Hepatocyte (in vitro differentiated cells): ENCODE measurements around the gene ZCCHC13. TPM values are rescaled to one million over a fixed set of nuclear protein-coding genes. Genes with fewer than 3 reads are reported as not detected.
"Not testable (repeated sequence)": the region's sequence is repeated elsewhere in the genome, so short reads cannot be mapped to it uniquely, and the experiment has no call there.

Experiments
- DNase-seq: peaks from one replicate; pipeline ENCODE4 v3.0.0-alpha.2; 2016; ENCODE audit warnings: low spot score
- H2AFZ ChIP-seq: fragments of 200-600 bp; sonication (generic); 2 replicates; pipeline ENCODE4 v1.6.0; 2016; ENCODE audit warnings: antibody characterized with exemption, mild to moderate bottlenecking
- H3K27ac ChIP-seq: fragments of 200-600 bp; sonication (generic); 2 replicates; pipeline ENCODE4 v1.5.1; 2016; ENCODE audit warnings: mild to moderate bottlenecking
- H3K27me3 ChIP-seq: fragments of 200-600 bp; sonication (generic); 2 replicates; pipeline ENCODE4 v1.6.1; 2016
- H3K36me3 ChIP-seq: fragments of 200-600 bp; sonication (generic); replicated peaks from 2 replicates; pipeline ENCODE4 v1.5.1; 2016; ENCODE audit warnings: low read depth; ENCODE audit not compliant: insufficient read depth
- H3K4me1 ChIP-seq: fragments of 200-600 bp; sonication (generic); 2 replicates; pipeline ENCODE4 v1.5.1; 2016; ENCODE audit warnings: mild to moderate bottlenecking, moderate library complexity; ENCODE audit not compliant: insufficient read depth
- H3K4me2 ChIP-seq: fragments of 200-600 bp; sonication (generic); 2 replicates; pipeline ENCODE4 v1.6.0; 2016
- H3K4me3 ChIP-seq: fragments of 200-600 bp; sonication (generic); 2 replicates; pipeline ENCODE4 v1.5.1; 2016; ENCODE audit warnings: mild to moderate bottlenecking
- H3K79me2 ChIP-seq: fragments of 200-600 bp; sonication (generic); 2 replicates; pipeline ENCODE4 v1.6.0; 2017; ENCODE audit warnings: mild to moderate bottlenecking
- H3K9me2 ChIP-seq: fragments of 200-600 bp; sonication (generic); replicated peaks from 2 replicates; pipeline ENCODE4 v1.6.0; 2017; ENCODE audit warnings: mild to moderate bottlenecking; ENCODE audit not compliant: insufficient read depth
- H3K9me3 ChIP-seq: fragments of 200-600 bp; sonication (generic); 2 replicates; pipeline ENCODE4 v1.5.1; 2016; ENCODE audit warnings: low read depth, mild to moderate bottlenecking
- H4K20me1 ChIP-seq: fragments of 200-600 bp; sonication (generic); 2 replicates; pipeline ENCODE4 v1.6.0; 2016; ENCODE audit warnings: mild to moderate bottlenecking; ENCODE audit not compliant: insufficient read depth, poor library complexity, severe bottlenecking
- EZH2 ChIP-seq: fragments of 200-600 bp; sonication (generic); IDR thresholded peaks from 2 replicates; pipeline ENCODE4 v1.6.1; 2016; ENCODE audit warnings: antibody characterized with exemption, mild to moderate bottlenecking, borderline replicate concordance
- EZH2phosphoT487 ChIP-seq: fragments of 200-600 bp; sonication (generic); IDR thresholded peaks from one replicate; pipeline ENCODE4 v1.6.1; 2018; ENCODE audit warnings: antibody characterized with exemption, mild to moderate bottlenecking, low read depth, moderate library complexity; ENCODE audit not compliant: unreplicated experiment, severe bottlenecking
- WGBS: methylation state at CpG from one replicate; pipeline ENCODE4 v1.1.6; 2016; ENCODE audit warnings: low lambda C conversion rate; ENCODE audit errors: missing lambda C conversion rate; 5-methylcytosine and 5-hydroxymethylcytosine counted together
- polyA plus RNA-seq: library from polyadenylated mRNA; unstranded; fragments of >200 nt; fragmentation: Nextera tagmentation; extraction: Ambion mirVana; gene quantifications from 2 replicates; pipeline ENCODE4 v1.2.1, GENCODE V29; 2016
- total RNA-seq: library from RNA; depleted of rRNA; stranded (reverse); fragments of >200 nt; gene quantifications from 2 replicates; pipeline ENCODE4 v1.2.3, GENCODE V29; 2014
- TF ChIP-seq, protein P1 (sequence below): fragments of 200-600 bp; sonication (generic); IDR thresholded peaks from 2 replicates; pipeline ENCODE4 v1.5.1; 2016; ENCODE audit warnings: antibody characterized with exemption, mild to moderate bottlenecking; ENCODE audit not compliant: poor library complexity

The ZCCHC13 gene
- total and polyA plus RNA-seq, 2 experiments from 2014 or later: not detected

GRCh38 chrX:74338852-74339251 lies 34.9 kb downstream of the ZCCHC13 start:
- no peak overlapping the region for H3K27ac ChIP-seq
- H3K9me3 ChIP-seq: peaks cover 5% of the 10 kb centered on the region
- H3K4me1 ChIP-seq: no peaks in the 10 kb centered on the region
- H3K79me2 ChIP-seq: no peaks in the 10 kb centered on the region
- no peaks in the 10 kb centered on the region for H4K20me1 ChIP-seq
- no peaks in the 10 kb centered on the region for H3K36me3 ChIP-seq
- H2AFZ ChIP-seq: no peak overlapping the region
- TF ChIP-seq EZH2 (no peak), EZH2phosphoT487 (no peak)
- TF ChIP-seq, protein P1, sequence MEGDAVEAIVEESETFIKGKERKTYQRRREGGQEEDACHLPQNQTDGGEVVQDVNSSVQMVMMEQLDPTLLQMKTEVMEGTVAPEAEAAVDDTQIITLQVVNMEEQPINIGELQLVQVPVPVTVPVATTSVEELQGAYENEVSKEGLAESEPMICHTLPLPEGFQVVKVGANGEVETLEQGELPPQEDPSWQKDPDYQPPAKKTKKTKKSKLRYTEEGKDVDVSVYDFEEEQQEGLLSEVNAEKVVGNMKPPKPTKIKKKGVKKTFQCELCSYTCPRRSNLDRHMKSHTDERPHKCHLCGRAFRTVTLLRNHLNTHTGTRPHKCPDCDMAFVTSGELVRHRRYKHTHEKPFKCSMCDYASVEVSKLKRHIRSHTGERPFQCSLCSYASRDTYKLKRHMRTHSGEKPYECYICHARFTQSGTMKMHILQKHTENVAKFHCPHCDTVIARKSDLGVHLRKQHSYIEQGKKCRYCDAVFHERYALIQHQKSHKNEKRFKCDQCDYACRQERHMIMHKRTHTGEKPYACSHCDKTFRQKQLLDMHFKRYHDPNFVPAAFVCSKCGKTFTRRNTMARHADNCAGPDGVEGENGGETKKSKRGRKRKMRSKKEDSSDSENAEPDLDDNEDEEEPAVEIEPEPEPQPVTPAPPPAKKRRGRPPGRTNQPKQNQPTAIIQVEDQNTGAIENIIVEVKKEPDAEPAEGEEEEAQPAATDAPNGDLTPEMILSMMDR: no peak
- H3K9me2 ChIP-seq: no peaks in the 10 kb centered on the region
- no peaks in the 10 kb centered on the region for H3K27me3 ChIP-seq
- H3K4me3 ChIP-seq: no peak overlapping the region
- no peak for DNase-seq
- H3K4me2 ChIP-seq: no peak overlapping the region

- no peak for TF ChIP-seq EZH2phosphoT487
- TF ChIP-seq, protein P1: no peak
- TF ChIP-seq EZH2: no peak
- Histone ChIP-seq H3K27me3 (no peaks in the 10 kb centered on the region), H3K9me3 (peaks cover 5% of the 10 kb centered on the region), H3K4me2 (no peak overlapping the region), H2AFZ (no peak overlapping the region), H4K20me1 (no peaks in the 10 kb centered on the region), H3K79me2 (no peaks in the 10 kb centered on the region), H3K4me1 (no peaks in the 10 kb centered on the region), H3K36me3 (no peaks in the 10 kb centered on the region), H3K4me3 (no peak overlapping the region), H3K27ac (no peak overlapping the region), H3K9me2 (no peaks in the 10 kb centered on the region)
- no peak for DNase-seq
Measured at GRCh38 chrX:74340051-74340450, 36.1 kb downstream of the ZCCHC13 start.

DNA sequence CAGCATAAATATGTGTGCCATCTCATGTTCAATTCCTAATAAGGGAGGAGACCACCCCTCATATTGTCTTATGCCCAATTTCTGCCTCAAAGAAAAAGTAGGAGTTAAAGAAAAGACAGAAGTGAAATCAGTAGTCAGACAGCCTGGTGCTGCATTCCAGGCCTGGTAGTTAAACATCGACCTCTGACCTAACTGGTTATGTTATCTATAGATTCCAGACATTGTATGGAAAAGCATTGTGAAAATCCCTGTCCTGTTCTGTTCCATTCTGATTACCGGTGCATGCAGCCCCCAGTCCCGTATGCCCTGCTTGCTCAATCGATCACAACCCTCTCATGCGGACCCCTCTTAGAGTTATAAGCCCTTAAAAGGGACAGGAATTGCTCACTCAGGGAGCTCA lies 38.2 kb downstream of the ZCCHC13 start:
- H3K4me1 ChIP-seq, H3K9me2 ChIP-seq, H3K9me3 ChIP-seq, DNase-seq, H4K20me1 ChIP-seq, H3K79me2 ChIP-seq, H3K4me2 ChIP-seq, H2AFZ ChIP-seq, H3K27ac ChIP-seq, H3K36me3 ChIP-seq, H3K4me3 ChIP-seq, H3K27me3 ChIP-seq: not testable (repeated sequence)
- 41% methylated on average over 5 of the region's 5 CpGs for WGBS

- Histone ChIP-seq H4K20me1 (no peaks in the 10 kb centered on the region), H3K4me1 (no peaks in the 10 kb centered on the region), H3K4me3 (no peak overlapping the region), H3K9me3 (peaks cover 4% of the 10 kb centered on the region), H3K27ac (no peak overlapping the region), H3K79me2 (no peaks in the 10 kb centered on the region), H3K27me3 (no peaks in the 10 kb centered on the region), H3K9me2 (no peaks in the 10 kb centered on the region), H3K36me3 (no peaks in the 10 kb centered on the region), H2AFZ (no peak overlapping the region), H3K4me2 (no peak overlapping the region)
- peak; percentile 75 for DNase-seq
- 40% methylated on average over 3 of the region's 3 CpGs for WGBS
- no peak for TF ChIP-seq EZH2phosphoT487
- no peak for TF ChIP-seq EZH2
- TF ChIP-seq, protein P1: peak; percentile 51
Measured at GRCh38 chrX:74343343-74344279, 39.6 kb downstream of the ZCCHC13 start.
